HL-60 (cell line): Measurements from ENCODE around the gene NXF1.

Source experiments
- DNase-seq, 2 experiments: peaks; one replicate each; pipeline ENCODE4 v3.0.0-alpha.2; 2010 to 2020; ENCODE audit warnings: low read depth in 1 of 2, low spot score in 1 of 2
- H3K27ac ChIP-seq: fragments of 250-450 bp; sonication (Bioruptor Pico); replicated peaks from 2 replicates; pipeline ENCODE4 v1.5.1; 2020; ENCODE audit warnings: mild to moderate bottlenecking, moderate library complexity
- H3K27me3 ChIP-seq: fragments of 250-450 bp; sonication (Bioruptor Pico); 2 replicates; pipeline ENCODE4 v1.5.1; 2021; ENCODE audit warnings: mild to moderate bottlenecking, moderate library complexity; ENCODE audit not compliant: insufficient read depth, poor library complexity, severe bottlenecking
- H3K4me3 ChIP-seq: replicated peaks from 2 replicates; pipeline ENCODE4 v1.5.1; 2011; ENCODE audit warnings: mild to moderate bottlenecking, control low read depth, low read length; ENCODE audit not compliant: insufficient read depth
- GABPA ChIP-seq: IDR thresholded peaks from 2 replicates; pipeline ENCODE4 v1.6.1; 2012; ENCODE audit warnings: low read depth
- POLR2AphosphoS5 ChIP-seq: IDR thresholded peaks from 2 replicates; pipeline ENCODE4 v1.6.1; 2012; ENCODE audit warnings: low read depth
- SPI1 ChIP-seq: IDR thresholded peaks from 2 replicates; pipeline ENCODE4 v1.6.1; 2012; ENCODE audit warnings: low read depth, mild to moderate bottlenecking, borderline replicate concordance
- TF ChIP-seq, protein P1 (sequence below): IDR thresholded peaks from 2 replicates; pipeline ENCODE4 v1.6.1; 2012; ENCODE audit warnings: low read depth; ENCODE audit not compliant: insufficient replicate concordance
- TF ChIP-seq, protein P2 (sequence below): IDR thresholded peaks from one replicate; pipeline ENCODE4 v1.5.1; 2011; ENCODE audit warnings: low read length, control low read depth, inconsistent platforms; ENCODE audit not compliant: insufficient read depth

Gene NXF1

DNA sequence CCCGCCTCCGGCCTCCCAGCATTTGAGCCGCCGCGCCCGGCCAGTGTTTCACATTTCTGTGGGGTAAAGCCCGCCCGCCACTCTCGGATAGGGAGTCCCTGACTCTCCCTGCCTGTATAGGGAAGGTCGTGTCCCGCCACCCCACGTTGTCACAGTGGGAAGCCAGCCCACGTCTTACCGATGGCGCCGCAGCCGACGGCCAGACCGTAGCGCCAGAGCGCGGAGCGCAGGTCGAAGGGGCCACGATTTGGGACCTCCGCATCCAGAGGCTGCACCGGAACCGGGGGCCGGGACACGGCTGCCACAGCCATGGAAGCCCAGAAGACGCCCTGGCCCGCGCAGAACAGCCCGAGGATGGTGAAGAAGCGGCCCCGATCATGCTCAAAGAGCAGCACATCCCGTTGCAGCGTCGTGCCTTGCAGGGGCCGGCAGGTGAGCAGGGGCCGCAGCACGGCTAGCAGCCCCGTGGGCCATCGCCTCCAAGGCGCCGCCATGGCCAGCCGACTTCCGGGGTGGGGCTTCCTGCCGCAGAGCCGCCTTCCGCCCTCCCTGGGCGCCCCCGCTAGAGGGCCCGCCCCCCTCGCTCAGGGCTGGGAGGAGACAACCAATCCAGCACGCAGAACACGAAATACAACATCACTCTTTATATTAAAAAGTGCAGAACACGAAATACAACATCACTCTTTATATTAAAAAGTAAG lies 13.6 kb downstream of the NXF1 start, which contains the start of gene TMEM223:
Gene TMEM223 (minus strand): TSS at position 506 of the 701 bp plus-strand sequence. CDS start 12 bp downstream, at position 494.
- TF ChIP-seq SPI1 (no peak), GABPA (peak; percentile 82), POLR2AphosphoS5 (peak; percentile 96)
- TF ChIP-seq, protein P1, sequence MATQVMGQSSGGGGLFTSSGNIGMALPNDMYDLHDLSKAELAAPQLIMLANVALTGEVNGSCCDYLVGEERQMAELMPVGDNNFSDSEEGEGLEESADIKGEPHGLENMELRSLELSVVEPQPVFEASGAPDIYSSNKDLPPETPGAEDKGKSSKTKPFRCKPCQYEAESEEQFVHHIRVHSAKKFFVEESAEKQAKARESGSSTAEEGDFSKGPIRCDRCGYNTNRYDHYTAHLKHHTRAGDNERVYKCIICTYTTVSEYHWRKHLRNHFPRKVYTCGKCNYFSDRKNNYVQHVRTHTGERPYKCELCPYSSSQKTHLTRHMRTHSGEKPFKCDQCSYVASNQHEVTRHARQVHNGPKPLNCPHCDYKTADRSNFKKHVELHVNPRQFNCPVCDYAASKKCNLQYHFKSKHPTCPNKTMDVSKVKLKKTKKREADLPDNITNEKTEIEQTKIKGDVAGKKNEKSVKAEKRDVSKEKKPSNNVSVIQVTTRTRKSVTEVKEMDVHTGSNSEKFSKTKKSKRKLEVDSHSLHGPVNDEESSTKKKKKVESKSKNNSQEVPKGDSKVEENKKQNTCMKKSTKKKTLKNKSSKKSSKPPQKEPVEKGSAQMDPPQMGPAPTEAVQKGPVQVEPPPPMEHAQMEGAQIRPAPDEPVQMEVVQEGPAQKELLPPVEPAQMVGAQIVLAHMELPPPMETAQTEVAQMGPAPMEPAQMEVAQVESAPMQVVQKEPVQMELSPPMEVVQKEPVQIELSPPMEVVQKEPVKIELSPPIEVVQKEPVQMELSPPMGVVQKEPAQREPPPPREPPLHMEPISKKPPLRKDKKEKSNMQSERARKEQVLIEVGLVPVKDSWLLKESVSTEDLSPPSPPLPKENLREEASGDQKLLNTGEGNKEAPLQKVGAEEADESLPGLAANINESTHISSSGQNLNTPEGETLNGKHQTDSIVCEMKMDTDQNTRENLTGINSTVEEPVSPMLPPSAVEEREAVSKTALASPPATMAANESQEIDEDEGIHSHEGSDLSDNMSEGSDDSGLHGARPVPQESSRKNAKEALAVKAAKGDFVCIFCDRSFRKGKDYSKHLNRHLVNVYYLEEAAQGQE = peak; percentile 50
- TF ChIP-seq, protein P2, sequence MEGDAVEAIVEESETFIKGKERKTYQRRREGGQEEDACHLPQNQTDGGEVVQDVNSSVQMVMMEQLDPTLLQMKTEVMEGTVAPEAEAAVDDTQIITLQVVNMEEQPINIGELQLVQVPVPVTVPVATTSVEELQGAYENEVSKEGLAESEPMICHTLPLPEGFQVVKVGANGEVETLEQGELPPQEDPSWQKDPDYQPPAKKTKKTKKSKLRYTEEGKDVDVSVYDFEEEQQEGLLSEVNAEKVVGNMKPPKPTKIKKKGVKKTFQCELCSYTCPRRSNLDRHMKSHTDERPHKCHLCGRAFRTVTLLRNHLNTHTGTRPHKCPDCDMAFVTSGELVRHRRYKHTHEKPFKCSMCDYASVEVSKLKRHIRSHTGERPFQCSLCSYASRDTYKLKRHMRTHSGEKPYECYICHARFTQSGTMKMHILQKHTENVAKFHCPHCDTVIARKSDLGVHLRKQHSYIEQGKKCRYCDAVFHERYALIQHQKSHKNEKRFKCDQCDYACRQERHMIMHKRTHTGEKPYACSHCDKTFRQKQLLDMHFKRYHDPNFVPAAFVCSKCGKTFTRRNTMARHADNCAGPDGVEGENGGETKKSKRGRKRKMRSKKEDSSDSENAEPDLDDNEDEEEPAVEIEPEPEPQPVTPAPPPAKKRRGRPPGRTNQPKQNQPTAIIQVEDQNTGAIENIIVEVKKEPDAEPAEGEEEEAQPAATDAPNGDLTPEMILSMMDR = no peak
- H3K27me3 ChIP-seq = no peaks in the 10 kb centered on the region
- H3K27ac ChIP-seq = peak within 1 kb of the TSS; percentile 87
- peak within 1 kb of the TSS; percentile 97 for H3K4me3 ChIP-seq
- peak in 1 of 2 experiments; percentile 88 for DNase-seq

DNA sequence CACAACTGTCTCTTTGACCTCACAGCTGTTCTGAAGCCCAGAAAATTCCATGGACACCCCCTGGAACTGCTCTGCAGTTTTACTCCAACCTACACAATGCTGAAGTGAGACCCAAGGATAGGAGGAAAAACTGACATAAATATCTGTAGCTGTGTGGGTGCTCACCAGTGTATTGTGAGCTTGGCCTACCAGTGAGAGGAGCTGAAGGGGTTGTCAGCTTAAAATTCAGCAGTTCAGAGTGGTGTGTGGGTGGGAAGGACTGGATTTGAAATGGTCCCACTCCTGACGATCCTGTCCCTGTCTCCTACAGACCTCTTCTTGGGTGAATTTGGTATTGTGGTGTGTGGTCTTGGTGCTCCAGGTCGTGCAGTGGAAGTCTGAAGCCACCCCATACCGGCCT lies 15.7 kb downstream of the NXF1 start:
- H3K27ac ChIP-seq = no peak overlapping the region
- H3K27me3 ChIP-seq = no peaks in the 10 kb centered on the region
- TF ChIP-seq GABPA = no peak
- TF ChIP-seq, protein P1 = no peak
- TF ChIP-seq, protein P2 = no peak
- no peak for TF ChIP-seq POLR2AphosphoS5
- no peak for TF ChIP-seq SPI1
- H3K4me3 ChIP-seq = no peak overlapping the region
- no peak for DNase-seq

DNA sequence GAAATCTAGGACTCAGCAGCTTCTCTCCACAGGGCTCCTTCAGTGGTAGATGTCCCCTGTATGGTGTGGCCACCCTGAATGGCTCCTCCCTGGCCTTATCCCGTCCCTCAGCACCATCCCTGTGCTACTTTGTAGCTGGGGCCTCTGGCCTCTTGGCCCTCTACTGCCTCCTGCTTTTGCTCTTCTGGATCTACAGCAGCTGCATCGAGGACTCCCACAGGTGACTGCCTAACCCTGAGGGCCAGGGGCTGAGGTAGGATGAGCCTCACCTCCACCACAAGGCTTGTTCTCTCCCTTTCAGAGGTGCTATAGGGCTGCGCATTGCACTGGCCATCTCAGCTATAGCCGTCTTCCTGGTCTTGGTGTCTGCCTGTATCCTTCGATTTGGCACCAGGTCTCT lies 16.2 kb downstream of the NXF1 start:
- Histone ChIP-seq H3K4me3 (no peak overlapping the region), H3K27me3 (no peaks in the 10 kb centered on the region), H3K27ac (no peak overlapping the region)
- peak; percentile 27; the same call in 1 of the 2 replicates for TF ChIP-seq POLR2AphosphoS5
- TF ChIP-seq, protein P1 = no peak
- no peak for DNase-seq
